Measurements from ENCODE around the gene SCFD1.
"Not testable (repeated sequence)": the region's sequence is repeated elsewhere in the genome, so short reads cannot be mapped to it uniquely, and the experiment has no call there.

The SCFD1 gene

GRCh38 chr14:30610787-30611343, 11.3 kb upstream of the SCFD1 start:
- in situ Hi-C loops (cut with HindIII; ENCODE audit: low sequenced_read_pairs), result no loop called here

GRCh38 chr14:30614155-30614554, 8.0 kb upstream of the SCFD1 start:
- in situ Hi-C loops (cut with HindIII; ENCODE audit: low sequenced_read_pairs), result no loop called here

GRCh38 chr14:30620178-30620577, 1.9 kb upstream of the SCFD1 start:
- in situ Hi-C loops (cut with HindIII; ENCODE audit: low sequenced_read_pairs), result no loop called here

GRCh38 chr14:30621354-30621939, 672 bp upstream of the SCFD1 start:
- in situ Hi-C loops (cut with HindIII; ENCODE audit: low sequenced_read_pairs), result no loop called here

GRCh38 chr14:30623412-30624131, 1.5 kb downstream of the SCFD1 start:
- in situ Hi-C loops (cut with HindIII; ENCODE audit: low sequenced_read_pairs), result no loop called here

- in situ Hi-C loops (cut with HindIII; ENCODE audit: low sequenced_read_pairs), result no loop called here
Observed at GRCh38 chr14:30624132-30624423, 2.0 kb downstream of the SCFD1 start.

GRCh38 chr14:30625533-30625932, 3.4 kb downstream of the SCFD1 start:
- in situ Hi-C loops (cut with HindIII; ENCODE audit: low sequenced_read_pairs), result no loop called here

- in situ Hi-C loops (cut with HindIII; ENCODE audit: low sequenced_read_pairs), result not testable (repeated sequence)
Observed at GRCh38 chr14:30629432-30629831, 7.3 kb downstream of the SCFD1 start.

GRCh38 chr14:30630248-30630647, 8.1 kb downstream of the SCFD1 start:
- in situ Hi-C loops (cut with HindIII; ENCODE audit: low sequenced_read_pairs), result no loop called here

- in situ Hi-C loops (cut with HindIII; ENCODE audit: low sequenced_read_pairs), result no loop called here
Observed at GRCh38 chr14:30632730-30633129, 10.6 kb downstream of the SCFD1 start.

- in situ Hi-C loops (cut with HindIII; ENCODE audit: low sequenced_read_pairs), result no loop called here
Observed at GRCh38 chr14:30638926-30639325, 16.8 kb downstream of the SCFD1 start.

- in situ Hi-C loops (cut with HindIII; ENCODE audit: low sequenced_read_pairs), result no loop called here
Observed at GRCh38 chr14:30641207-30641606, 19.1 kb downstream of the SCFD1 start.

- in situ Hi-C loops (cut with HindIII; ENCODE audit: low sequenced_read_pairs), result not testable (repeated sequence)
Observed at GRCh38 chr14:30644462-30644861, 22.3 kb downstream of the SCFD1 start.

GRCh38 chr14:30645600-30645999, 23.5 kb downstream of the SCFD1 start:
- in situ Hi-C loops (cut with HindIII; ENCODE audit: low sequenced_read_pairs), result no loop called here

GRCh38 chr14:30648471-30648870, 26.4 kb downstream of the SCFD1 start:
- in situ Hi-C loops (cut with HindIII; ENCODE audit: low sequenced_read_pairs), result no loop called here

- in situ Hi-C loops (cut with HindIII; ENCODE audit: low sequenced_read_pairs), result no loop called here
Observed at GRCh38 chr14:30651937-30652336, 29.8 kb downstream of the SCFD1 start.

GRCh38 chr14:30655124-30655523, 33.0 kb downstream of the SCFD1 start:
- in situ Hi-C loops (cut with HindIII; ENCODE audit: low sequenced_read_pairs), result no loop called here

- in situ Hi-C loops (cut with HindIII; ENCODE audit: low sequenced_read_pairs), result no loop called here
Observed at GRCh38 chr14:30655658-30656057, 33.5 kb downstream of the SCFD1 start.

GRCh38 chr14:30656190-30656632, 34.1 kb downstream of the SCFD1 start:
- in situ Hi-C loops (cut with HindIII; ENCODE audit: low sequenced_read_pairs), result no loop called here

- in situ Hi-C loops (cut with HindIII; ENCODE audit: low sequenced_read_pairs), result no loop called here
Observed at GRCh38 chr14:30657050-30657449, 34.9 kb downstream of the SCFD1 start.

GRCh38 chr14:30657606-30658163, 35.6 kb downstream of the SCFD1 start:
- in situ Hi-C loops (cut with HindIII; ENCODE audit: low sequenced_read_pairs), result no loop called here

GRCh38 chr14:30658645-30659044, 36.5 kb downstream of the SCFD1 start:
- in situ Hi-C loops (cut with HindIII; ENCODE audit: low sequenced_read_pairs), result no loop called here
